MM.1S (cell line): ENCODE results near the gene RPL32.

Experiments used
- DNase-seq: peaks from one replicate; pipeline ENCODE4 v3.0.0-alpha.2; 2015
- H2AFZ ChIP-seq: fragments of 300-600 bp; sonication (generic); 2 replicates; pipeline ENCODE4 v1.6.0; 2016; ENCODE audit warnings: antibody characterized with exemption, low read length
- H3F3A ChIP-seq: fragments of 300-600 bp; sonication (generic); 2 replicates; pipeline ENCODE4 v1.6.1; 2016; ENCODE audit warnings: mild to moderate bottlenecking, antibody characterized with exemption, low read length, moderate library complexity, mixed read lengths; ENCODE audit not compliant: insufficient read depth
- H3K27ac ChIP-seq: fragments of 300-600 bp; sonication (generic); 2 replicates; pipeline ENCODE4 v1.5.1; 2016; ENCODE audit warnings: mild to moderate bottlenecking, low read length
- H3K27me3 ChIP-seq: fragments of 300-600 bp; sonication (generic); replicated peaks from 2 replicates; pipeline ENCODE4 v1.6.0; 2016; ENCODE audit warnings: low read length; ENCODE audit not compliant: insufficient read depth
- H3K36me3 ChIP-seq: fragments of 300-600 bp; sonication (generic); replicated peaks from 2 replicates; pipeline ENCODE4 v1.6.1; 2016; ENCODE audit warnings: mild to moderate bottlenecking, low read length, mixed read lengths; ENCODE audit not compliant: insufficient read depth
- H3K4me1 ChIP-seq: fragments of 300-600 bp; sonication (generic); 2 replicates; pipeline ENCODE4 v1.6.1; 2016; ENCODE audit warnings: low read length, mixed read lengths
- H3K4me2 ChIP-seq: fragments of 300-600 bp; sonication (generic); 2 replicates; pipeline ENCODE4 v1.6.0; 2016; ENCODE audit warnings: low read depth, low read length
- H3K4me3 ChIP-seq: fragments of 300-600 bp; sonication (generic); 2 replicates; pipeline ENCODE4 v1.5.1; 2016; ENCODE audit warnings: low read length, mixed read lengths
- H3K79me2 ChIP-seq: fragments of 300-600 bp; sonication (generic); 2 replicates; pipeline ENCODE4 v1.6.1; 2016; ENCODE audit warnings: mixed run types, low read length, mixed read lengths
- H3K9ac ChIP-seq: fragments of 300-600 bp; sonication (generic); 2 replicates; pipeline ENCODE4 v1.6.1; 2016; ENCODE audit warnings: low read length, mixed read lengths
- H3K9me2 ChIP-seq: fragments of 300-600 bp; sonication (generic); replicated peaks from 2 replicates; pipeline ENCODE4 v1.6.1; 2016; ENCODE audit warnings: mild to moderate bottlenecking, low read length, mixed read lengths; ENCODE audit not compliant: insufficient read depth
- H3K9me3 ChIP-seq: fragments of 300-600 bp; sonication (generic); replicated peaks from 2 replicates; pipeline ENCODE4 v1.6.1; 2016; ENCODE audit warnings: mild to moderate bottlenecking, low read length, mixed read lengths; ENCODE audit not compliant: insufficient read depth
- H4K20me1 ChIP-seq: fragments of 300-600 bp; sonication (generic); 2 replicates; pipeline ENCODE4 v1.6.1; 2016; ENCODE audit warnings: mild to moderate bottlenecking, low read length, moderate library complexity, mixed read lengths; ENCODE audit not compliant: insufficient read depth
- CTCF ChIP-seq: fragments of 300-600 bp; sonication (generic); IDR thresholded peaks from 2 replicates; pipeline ENCODE4 v1.5.1; 2016; ENCODE audit warnings: antibody characterized with exemption, low read length, mixed read lengths
- EZH2 ChIP-seq: fragments of 300-600 bp; sonication (generic); optimal IDR thresholded peaks from 2 replicates; pipeline ENCODE3; 2017; ENCODE audit warnings: low read depth, mild to moderate bottlenecking, antibody characterized with exemption, low read length, mixed read lengths
- EZH2phosphoT487 ChIP-seq: fragments of 300-600 bp; sonication (generic); IDR thresholded peaks from 2 replicates; pipeline ENCODE4 v1.6.1; 2018; ENCODE audit warnings: antibody characterized with exemption, low read length

The RPL32 gene

DNA sequence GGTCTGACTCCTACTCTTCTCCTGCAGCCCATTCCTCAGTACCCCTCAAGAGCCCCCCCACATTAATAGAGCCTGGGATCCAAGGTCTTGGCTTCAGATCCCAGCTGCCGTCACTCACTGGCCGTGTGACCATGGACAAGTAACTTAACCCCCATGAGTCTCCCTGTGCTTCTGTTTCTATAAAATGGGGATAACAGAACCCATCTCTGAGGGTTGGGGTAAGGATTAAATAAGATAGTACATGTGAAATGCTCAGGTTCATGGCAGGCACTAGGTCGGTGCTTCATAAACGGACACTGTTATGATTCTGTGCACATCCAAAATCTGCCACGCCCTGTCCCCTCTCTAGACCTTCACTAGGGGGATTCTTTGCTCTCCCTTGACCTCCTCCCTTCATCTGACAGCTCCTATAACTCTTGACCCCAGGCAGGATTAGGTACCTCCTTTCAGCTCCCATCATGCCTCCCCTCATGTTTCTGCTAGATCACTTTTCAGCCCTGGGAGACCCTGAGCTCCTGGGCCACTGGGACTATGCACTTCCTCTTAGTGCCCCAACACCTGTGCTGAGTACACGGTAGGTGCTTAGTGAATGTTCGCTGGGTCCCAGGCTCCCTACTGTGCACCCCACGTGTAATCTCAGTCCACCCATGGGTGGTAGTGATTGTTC lies 43.3 kb downstream of the RPL32 start:
- Histone ChIP-seq H3K27ac (no peak overlapping the region), H3F3A (no peaks in the 10 kb centered on the region), H3K9ac (no peak overlapping the region), H3K36me3 (no peaks in the 10 kb centered on the region), H3K4me2 (no peak overlapping the region), H4K20me1 (no peaks in the 10 kb centered on the region), H3K79me2 (no peaks in the 10 kb centered on the region), H3K4me1 (no peaks in the 10 kb centered on the region), H3K4me3 (no peak overlapping the region), H3K9me2 (no peaks in the 10 kb centered on the region), H2AFZ (no peak overlapping the region), H3K9me3 (no peaks in the 10 kb centered on the region), H3K27me3 (0 out of 2 replicates have a peak, but pooled peaks cover 7% of the 10 kb centered on the region)
- TF ChIP-seq EZH2phosphoT487 (no peak), EZH2 (no peak), CTCF (no peak)
- no peak for DNase-seq

DNA sequence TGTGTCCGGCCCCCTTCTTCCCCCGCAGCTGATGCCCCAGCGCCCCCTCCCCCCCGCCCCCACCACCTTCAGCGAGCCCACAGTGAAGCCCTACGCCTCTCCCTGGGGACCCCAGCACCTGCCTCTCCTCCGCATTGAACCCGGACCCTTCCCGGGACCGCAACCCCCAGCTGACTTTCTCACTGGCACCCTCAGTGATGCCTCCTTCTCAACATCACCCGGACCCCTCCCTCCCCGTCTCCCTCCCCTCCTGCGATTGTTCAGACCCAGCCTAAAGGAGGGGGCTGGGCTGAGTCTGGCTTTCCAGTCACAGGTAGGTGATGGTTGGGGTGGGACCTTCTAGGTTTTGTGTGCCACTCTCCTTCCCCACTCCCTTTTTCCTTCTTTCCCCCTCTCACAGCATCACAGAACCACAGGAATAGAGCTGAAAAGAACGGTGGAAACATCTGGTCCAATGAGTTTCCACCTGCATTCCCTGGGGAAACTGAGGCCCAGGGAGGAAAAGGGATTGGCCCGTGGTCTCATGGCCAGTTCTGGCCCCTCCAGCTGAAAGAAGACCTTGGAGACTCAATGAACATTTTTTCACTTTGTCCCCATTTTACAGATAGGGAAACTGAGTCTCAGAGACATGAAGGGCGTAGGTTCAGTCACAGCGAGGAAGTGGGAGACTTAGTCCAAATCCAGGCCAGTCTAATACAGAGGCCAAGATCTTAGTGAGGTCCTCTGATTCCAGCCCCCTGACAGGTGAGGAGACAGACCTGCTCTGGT lies 44.1 kb downstream of the RPL32 start:
- DNase-seq = no peak
- H3K9me3 ChIP-seq = no peaks in the 10 kb centered on the region
- no peaks in the 10 kb centered on the region for H3K4me1 ChIP-seq
- no peak overlapping the region for H3K27ac ChIP-seq
- H3F3A ChIP-seq = no peaks in the 10 kb centered on the region
- H3K4me2 ChIP-seq = no peak overlapping the region
- no peak overlapping the region for H3K4me3 ChIP-seq
- H3K27me3 ChIP-seq = 0 out of 2 replicates have a peak, but pooled peaks cover 7% of the 10 kb centered on the region
- no peaks in the 10 kb centered on the region for H4K20me1 ChIP-seq
- H3K9ac ChIP-seq = no peak overlapping the region
- H3K9me2 ChIP-seq = no peaks in the 10 kb centered on the region
- H3K79me2 ChIP-seq = no peaks in the 10 kb centered on the region
- H2AFZ ChIP-seq = no peak overlapping the region
- no peaks in the 10 kb centered on the region for H3K36me3 ChIP-seq
- no peak for TF ChIP-seq CTCF
- TF ChIP-seq EZH2phosphoT487 = no peak
- TF ChIP-seq EZH2 = no peak

DNA sequence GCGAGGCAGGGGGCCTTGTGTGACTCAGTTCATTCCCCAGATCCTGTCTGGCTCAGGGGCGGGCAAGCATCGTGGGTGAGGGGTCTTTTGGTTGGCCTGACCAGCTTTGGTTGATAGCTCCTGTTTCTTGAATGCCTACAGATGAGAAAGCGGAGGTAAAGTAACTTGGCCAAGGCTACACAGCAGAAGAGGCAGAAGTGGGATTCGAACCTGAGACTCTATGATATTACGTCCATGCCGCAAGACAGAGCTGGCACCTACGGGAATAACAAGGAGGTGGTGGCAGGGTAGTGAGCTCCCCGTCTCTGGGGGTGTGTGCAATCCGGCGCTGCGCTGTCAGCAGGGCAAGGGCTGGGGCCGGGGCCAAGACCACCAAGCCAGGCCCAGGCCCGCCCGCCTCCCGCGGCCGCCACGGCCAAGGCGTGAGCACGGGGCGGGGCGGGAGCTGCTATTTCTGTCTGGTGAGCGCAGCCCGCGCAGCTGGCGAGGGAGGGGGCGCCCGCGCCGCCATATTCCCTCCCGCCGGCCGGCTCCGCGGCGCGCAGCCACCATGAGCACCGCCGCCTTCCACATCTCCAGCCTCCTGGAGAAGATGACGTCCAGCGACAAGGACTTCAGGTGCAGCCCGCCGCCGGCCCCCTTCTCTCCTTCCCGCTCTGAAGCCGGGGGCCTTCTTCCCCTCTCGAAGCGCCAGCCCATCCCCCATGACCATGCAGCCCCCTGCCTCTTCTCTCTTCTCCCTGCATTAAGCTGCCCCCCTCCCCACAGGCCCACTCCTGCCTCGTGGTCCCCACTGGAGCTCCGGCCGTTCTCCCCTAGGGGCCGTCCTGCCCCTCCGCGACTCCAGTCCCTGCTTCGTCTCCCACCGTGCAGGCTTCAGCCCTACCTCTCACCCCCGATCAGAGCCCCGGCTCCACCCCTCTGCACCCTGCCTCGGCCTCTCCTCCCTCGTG lies 44.9 kb downstream of the RPL32 start, which contains the start of gene CAND2:
TSS of gene CAND2 (plus strand) at position 510 of the 953 bp plus-strand sequence. CDS start at position 551, 41 bp downstream.
- Histone ChIP-seq H3K9ac (no peak within 1 kb of the TSS), H3K4me3 (peak within 1 kb of the TSS; percentile 48), H3K4me2 (peak within 1 kb of the TSS; percentile 46)

More for the DNA sequence above, 44.9 kb downstream of the RPL32 start, which contains the start of gene CAND2:
- no peak for DNase-seq
- no peaks in the 10 kb centered on the region for H3F3A ChIP-seq
- TF ChIP-seq EZH2 (no peak), CTCF (no peak), EZH2phosphoT487 (no peak)
- H3K9me3 ChIP-seq = no peaks in the 10 kb centered on the region
- 0 out of 2 replicates have a peak, but pooled peaks cover 7% of the 10 kb centered on the region for H3K27me3 ChIP-seq
- no peaks in the 10 kb centered on the region for H3K9me2 ChIP-seq
- no peaks in the 10 kb centered on the region for H3K79me2 ChIP-seq
- H4K20me1 ChIP-seq = no peaks in the 10 kb centered on the region
- no peaks in the 10 kb centered on the region for H3K4me1 ChIP-seq
- H2AFZ ChIP-seq = peak within 1 kb of the TSS; percentile 40
- H3K36me3 ChIP-seq = no peaks in the 10 kb centered on the region
- H3K27ac ChIP-seq = no peak within 1 kb of the TSS
